GM18868 (cell line): ENCODE measurements around the gene CIPC.

Experiments
- ATAC-seq: cut with Tn5 transposase; IDR thresholded peaks from one replicate; pipeline ENCODE4 v1.9.1; 2021; ENCODE audit warnings: mild to moderate bottlenecking, moderate library complexity; ENCODE audit not compliant: unreplicated experiment

CIPC gene, protein sequence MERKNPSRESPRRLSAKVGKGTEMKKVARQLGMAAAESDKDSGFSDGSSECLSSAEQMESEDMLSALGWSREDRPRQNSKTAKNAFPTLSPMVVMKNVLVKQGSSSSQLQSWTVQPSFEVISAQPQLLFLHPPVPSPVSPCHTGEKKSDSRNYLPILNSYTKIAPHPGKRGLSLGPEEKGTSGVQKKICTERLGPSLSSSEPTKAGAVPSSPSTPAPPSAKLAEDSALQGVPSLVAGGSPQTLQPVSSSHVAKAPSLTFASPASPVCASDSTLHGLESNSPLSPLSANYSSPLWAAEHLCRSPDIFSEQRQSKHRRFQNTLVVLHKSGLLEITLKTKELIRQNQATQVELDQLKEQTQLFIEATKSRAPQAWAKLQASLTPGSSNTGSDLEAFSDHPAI

DNA sequence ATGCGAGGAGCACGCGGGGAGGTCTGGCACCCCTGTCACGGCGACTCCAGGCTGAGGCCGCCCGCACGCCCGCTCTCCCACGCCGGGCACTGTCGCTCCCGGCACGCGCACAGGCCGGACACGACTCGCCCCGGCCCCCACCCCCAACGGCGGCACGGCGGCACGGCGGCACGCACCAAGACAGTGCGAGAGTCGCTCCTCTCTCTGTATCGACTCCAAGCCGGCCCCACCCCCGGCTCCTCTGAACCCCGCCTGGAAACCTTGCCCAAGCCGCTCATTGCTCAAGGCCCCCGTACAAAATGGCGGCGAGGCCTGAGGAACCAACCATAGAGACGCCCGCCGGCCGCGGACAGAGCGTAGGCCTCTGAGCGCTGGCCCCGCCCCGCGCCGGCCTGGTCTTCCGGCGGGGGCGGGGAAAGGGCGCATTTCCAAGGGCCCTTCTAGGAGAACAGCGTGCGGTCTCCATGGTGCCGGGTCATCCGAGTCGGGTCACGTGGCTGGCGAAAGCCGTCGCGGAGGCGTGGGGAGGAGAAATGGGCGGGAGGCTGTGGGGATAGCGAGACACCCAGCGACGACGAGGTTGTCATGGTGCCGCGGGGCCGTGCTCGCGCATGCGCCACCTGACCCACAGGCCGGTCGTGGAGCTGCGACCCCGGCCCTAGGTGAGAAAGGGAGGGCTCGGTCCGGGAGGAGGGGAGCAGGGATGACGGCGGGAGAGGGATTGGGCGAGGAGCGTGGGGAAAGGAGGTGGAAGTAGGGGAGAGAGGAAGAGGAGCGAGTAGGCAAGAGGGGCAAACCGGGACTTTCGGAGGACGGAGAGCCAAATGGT lies at the start of gene CIPC:
TSS of gene CIPC (plus strand) at position 559 of the 829 bp plus-strand sequence. CDS start 7,451 bp downstream, outside the sequence.
- peak; percentile 87 for ATAC-seq

GRCh38 chr14:77051116-77051515 lies 46.9 kb upstream of the CIPC start:
- ATAC-seq = no peak

DNA sequence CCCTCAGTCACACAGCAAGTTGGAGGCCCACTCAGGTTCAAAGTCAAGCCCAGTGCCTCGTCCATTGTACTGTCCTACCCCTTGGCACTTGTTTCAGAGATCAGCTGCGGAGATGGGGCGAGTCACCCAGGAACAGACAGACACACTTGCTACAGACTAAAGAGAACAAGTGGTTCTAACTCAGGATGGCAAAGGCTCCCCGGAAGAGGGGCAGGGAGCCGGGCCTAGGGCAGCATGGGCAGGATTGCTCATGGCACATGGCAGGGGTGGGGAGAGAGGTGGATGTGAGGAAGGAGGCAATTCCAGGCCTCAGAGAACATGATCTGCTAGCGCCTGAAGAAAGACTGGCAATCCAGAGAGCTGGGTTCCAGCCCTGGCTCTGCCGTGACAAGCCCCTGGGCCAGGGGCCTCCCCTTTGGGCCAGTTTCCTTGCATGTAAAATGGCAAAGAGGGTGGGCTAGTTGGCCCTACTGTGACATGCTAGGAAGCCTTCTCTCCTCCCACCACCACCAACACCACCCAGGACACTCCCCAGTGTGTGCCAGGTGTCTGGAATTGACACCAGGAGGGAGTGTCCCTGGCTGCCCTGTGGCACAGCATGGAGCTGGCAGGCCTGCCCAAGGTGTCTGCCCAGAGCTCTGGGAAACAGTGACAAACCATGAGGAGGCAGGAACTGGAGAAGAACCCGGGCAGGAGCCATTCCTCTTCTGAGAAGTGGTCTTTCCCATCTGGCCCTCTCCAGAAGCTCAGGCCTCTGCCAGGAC lies 45.6 kb upstream of the CIPC start:
- no peak for ATAC-seq

DNA sequence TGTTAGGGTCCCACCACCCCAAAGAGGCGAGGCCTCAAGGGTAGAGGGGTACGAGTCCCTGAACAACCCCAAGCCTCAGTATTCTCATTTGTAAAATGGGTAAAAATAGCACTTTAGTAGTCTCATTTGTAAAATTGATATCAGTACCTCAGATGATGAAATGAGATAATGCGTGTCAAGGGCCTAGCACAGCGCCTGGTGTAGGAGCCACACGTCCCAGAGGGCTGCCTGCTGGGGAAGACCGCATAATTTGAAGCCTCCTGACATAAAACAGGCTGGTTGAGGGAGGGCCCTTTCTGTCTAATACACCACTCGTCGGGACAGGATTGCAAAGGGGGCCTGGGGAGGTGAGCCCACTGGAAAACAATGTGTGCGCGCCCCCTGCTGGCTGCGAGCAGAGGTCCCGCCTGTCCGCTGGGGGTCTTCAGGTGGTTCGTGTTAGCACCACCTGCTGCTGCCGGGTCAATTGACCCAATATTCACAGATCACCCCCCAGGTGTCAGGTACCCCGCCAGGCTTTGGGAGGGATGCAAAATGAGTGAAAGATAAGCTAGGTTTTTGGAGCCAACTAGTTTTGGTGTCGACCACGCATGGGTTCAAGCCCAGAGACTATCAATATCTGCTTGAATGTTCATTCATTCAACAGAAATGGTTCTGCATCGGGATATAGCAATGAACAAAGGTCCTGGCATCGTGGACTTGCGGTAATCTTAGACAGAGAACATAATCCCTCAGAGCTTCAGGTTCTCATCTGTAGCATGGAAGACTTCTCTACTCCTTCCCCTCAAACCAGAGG lies 44.8 kb upstream of the CIPC start:
- ATAC-seq = no peak

- no peak for ATAC-seq
These were observed 42.8 kb upstream of the CIPC start for GRCh38 chr14:77055306-77055705.

- no peak for ATAC-seq
These were observed 42.1 kb upstream of the CIPC start for GRCh38 chr14:77055981-77056380.

DNA sequence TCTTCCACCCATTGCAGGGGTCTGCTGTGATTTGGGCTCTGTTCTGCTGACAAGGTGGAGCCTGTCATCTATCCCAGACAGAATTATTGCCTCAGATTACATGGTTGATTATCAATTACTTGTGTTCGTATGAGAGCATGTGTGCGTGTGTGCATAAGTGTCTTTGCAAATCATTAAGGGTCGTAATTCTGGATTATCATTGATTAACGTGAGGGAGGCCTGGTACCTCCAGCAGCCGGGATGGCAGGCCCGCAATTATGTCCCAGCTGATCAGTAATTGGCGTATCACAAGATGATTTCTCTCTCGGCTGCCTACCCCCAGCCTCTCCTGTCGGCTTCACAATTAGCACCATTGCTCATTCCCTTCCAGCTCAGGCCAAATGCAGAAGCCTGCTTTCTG lies 39.9 kb upstream of the CIPC start:
- no peak for ATAC-seq

GRCh38 chr14:77058785-77059184 lies 39.3 kb upstream of the CIPC start:
- ATAC-seq = no peak

DNA sequence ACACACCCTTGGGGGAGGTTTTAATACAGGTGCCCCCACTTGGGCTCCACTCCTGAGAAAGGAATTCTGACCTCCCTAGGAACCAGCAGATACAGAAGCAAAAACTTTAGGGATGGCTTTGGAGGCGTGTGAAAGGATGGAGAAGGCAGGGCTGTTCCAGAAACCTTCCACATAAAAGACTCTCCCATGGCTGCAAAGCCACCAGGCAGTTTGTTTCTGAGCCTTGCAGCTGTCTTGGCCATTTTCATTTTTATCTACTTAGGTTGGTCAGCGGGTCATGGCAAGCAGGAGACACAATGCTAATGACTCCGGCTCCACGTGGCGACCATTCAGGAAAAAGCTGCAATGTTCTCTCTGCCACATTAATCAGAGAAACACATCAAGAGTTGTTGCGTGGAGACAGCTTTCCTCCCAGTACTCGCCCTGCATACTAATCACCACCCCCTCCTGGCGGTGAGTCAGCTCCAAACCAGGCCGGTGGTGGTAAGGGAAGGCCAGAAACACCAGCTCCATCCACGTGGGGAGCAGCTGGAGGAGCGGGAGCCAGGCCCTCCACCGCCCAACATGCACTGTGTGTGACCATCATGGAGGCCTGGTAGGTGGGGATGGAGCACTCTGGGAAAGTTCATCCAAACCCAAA lies 38.7 kb upstream of the CIPC start:
- ATAC-seq = no peak

DNA sequence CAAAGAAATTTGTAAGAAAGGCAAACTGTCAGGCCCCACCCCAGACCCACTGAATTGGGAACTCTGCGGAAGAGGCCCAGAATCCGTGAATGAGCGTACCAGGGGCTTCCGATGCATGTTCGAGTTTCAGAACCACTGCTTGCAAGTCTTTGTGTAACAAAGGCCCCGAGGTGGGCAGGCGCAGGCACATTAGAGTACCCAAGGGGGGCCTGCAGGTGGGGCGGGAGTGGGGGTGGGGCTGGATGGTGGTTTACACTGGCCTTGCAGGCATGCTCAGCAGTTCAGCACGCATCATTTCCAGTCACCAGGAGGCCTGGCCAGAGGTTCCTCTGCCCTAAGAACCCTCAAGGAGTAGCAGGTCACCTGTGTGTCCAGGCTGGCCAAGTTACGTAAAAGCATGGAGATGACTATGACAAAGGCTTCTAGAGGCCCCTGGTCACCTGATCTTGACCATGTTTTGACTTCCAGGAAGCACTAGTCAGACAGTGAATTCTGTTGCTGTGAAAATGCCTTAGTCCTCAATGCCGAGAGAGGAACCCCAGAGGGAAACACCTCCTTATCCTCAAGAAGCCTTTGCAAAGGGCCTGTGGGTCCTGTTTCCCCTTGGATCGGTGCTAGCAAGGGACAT lies 36.3 kb upstream of the CIPC start:
- no peak for ATAC-seq

GRCh38 chr14:77062261-77062660 lies 35.8 kb upstream of the CIPC start:
- ATAC-seq = no peak

- no peak for ATAC-seq
These were observed 34.4 kb upstream of the CIPC start for GRCh38 chr14:77063571-77064171.

GRCh38 chr14:77064521-77065178 lies 33.4 kb upstream of the CIPC start:
- no peak for ATAC-seq

DNA sequence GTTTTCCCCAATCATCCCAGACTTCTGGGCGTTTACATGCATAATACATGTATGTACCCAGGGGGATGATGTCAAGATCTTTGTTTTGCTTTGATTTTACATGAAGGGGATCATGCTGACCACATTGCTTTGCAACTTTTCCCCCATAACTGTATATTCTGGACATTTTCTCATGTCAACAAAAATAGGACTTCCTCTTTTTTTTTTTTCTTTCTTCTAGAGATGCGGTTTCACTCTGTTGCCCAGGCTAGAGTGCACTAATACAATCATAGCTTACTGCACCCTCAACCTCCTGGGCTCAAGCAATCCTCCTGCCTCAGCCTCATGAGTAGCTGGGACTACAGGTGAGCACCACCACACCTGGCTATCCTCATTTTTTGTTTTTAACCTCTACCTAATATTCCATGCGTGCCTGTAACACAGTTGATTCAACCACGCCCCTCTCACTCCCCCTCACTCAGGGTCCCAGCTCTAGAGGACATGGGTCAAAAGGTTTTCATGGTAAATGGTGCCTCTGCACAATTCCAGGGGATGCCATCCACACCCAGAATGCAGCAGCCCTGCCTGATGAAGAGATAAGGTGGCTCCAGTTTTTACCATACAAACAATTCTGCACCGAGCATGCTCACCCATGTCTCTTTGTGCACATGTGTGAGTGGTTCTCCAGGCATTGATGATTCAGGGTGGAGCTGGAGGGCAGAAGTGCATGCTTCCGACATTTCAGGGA lies 32.0 kb upstream of the CIPC start:
- peak; percentile 47 for ATAC-seq

DNA sequence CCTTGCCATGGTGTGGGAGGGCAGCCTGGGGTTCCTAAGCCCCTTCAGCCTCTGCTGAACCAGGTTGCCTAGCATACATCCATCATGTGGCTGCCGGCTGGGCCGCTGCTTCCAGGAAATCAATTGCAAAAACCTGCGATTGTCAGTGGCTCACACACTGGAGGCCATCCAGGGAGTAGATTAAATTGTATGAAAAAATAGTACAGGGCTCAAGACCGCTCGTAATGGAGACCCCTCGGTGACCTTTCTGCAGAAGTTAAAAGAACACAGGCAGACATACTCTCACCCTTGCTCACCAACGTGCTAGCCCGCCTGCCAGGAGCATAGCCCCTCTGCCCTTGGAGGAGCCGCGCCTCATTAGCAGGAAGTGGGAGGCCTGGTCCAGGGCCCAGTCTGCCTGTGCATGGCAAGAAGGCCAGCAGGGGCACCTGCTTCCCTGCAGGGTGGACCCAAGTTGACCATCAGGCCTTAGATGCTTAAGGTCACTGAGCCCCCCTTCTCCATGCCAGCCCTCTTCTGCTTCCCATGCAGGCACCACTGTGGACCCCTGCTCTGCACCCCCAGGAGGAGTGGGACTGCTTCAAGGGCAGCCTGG lies 31.4 kb upstream of the CIPC start:
- no peak for ATAC-seq

DNA sequence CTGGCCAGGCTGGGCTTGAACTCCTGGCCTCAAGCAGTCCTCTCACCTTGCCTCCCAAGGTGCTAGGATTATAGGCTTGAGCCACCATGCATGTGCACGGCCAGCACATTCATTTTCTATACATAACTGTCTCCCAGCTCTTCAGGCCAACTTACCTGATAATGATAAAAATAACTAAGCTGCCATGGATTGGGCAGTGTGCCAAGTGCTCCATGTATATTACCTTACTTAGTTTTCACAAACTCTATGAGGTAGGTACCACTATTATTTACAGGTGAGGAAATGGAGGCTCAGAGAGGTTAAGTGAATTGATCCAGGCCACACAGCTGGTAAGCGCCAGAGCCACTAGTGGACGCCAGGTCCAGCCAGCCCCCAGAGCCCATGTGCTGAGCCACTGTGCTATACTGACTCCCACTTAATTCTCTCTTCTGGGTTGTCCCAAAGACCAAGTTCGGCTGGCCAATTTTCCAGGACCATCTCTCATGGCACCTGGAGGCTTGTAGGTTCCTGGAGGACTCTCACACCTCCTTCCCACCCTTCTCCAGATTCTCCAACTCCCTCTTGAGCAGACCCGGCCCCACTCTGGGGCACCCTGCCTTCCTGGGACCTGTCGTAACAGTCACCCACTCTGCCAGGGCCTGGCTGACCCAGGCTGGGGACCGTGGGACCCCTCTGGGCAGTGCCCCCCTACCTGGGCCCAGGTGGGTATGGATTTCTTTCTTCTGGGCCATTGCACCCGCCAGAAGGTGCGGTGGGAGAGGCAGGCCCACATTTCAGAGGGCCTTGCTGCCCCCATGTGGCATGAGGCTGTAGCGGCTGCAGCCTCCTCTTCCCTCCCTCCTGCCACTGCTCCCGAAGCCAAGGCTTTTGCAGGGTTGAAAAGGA lies 30.2 kb upstream of the CIPC start:
- ATAC-seq = no peak
